Renal cortex interstitium (tissue), 11 donors: Measurements from ENCODE around the gene ABITRAM. TPM values are rescaled to one million over a fixed set of nuclear protein-coding genes. Genes with fewer than 3 reads are reported as not detected.
"Not testable (repeated sequence)": the region's sequence is repeated elsewhere in the genome, so short reads cannot be mapped to it uniquely, and the experiment has no call there.

ENCODE experiments used
- DNase-seq, 11 donors: peaks; one replicate each; pipeline ENCODE4 v3.0.0-alpha.2; 2013; ENCODE audit warnings: low read depth in 9 of 11, low spot score in 4 of 11; ENCODE audit errors: extremely low read depth in 1 of 11
- polyA plus RNA-seq, 3 donors: library from polyadenylated mRNA; unstranded; fragments of 120-200 nt; gene quantifications; one replicate each; pipeline ENCODE4 v1.2.1, GENCODE V29; 2013; ENCODE audit not compliant: insufficient read length in 3 of 3

Gene ABITRAM
- polyA plus RNA-seq, 3 donors = 30.0 to 35.7 (median 35.5) TPM

GRCh38 chr9:108967916-108968315, 33.7 kb downstream of the ABITRAM start:
- no peak for DNase-seq

GRCh38 chr9:108971392-108971791, 37.2 kb downstream of the ABITRAM start:
- not testable (repeated sequence) for DNase-seq

GRCh38 chr9:108972186-108972585, 38.0 kb downstream of the ABITRAM start:
- no peak for DNase-seq

GRCh38 chr9:108972626-108973209, 38.5 kb downstream of the ABITRAM start:
- DNase-seq = peak in 6 of 11 donors; percentile 13 to 37 (median 25)

GRCh38 chr9:108973895-108974294, 39.7 kb downstream of the ABITRAM start:
- no peak for DNase-seq

- no peak for DNase-seq
Measured at GRCh38 chr9:108978205-108978604, 44.0 kb downstream of the ABITRAM start.

- DNase-seq = no peak
Measured at GRCh38 chr9:108980893-108981292, 46.7 kb downstream of the ABITRAM start.

GRCh38 chr9:108983885-108984284, 49.7 kb downstream of the ABITRAM start:
- no peak for DNase-seq

Other genes starting within 250 kb of the ABITRAM start
- not detected for gene ACTL7B, start 78.4 kb upstream of the ABITRAM start, polyA plus RNA-seq
- not detected for gene ACTL7A, start 72.1 kb upstream of the ABITRAM start, polyA plus RNA-seq
- 10 to 100 TPM; 41.6 to 50.8 (median 44.8) TPM for gene ELP1, start 276 bp upstream of the ABITRAM start, polyA plus RNA-seq
- 10 to 100 TPM; 54.7 to 68.5 (median 63.8) TPM for gene CTNNAL1, start 79.1 kb downstream of the ABITRAM start, polyA plus RNA-seq
- gene TMEM245, start 185.5 kb downstream of the ABITRAM start, polyA plus RNA-seq = 10 to 100 TPM; 57.1 to 88.9 (median 76.0) TPM
- gene FRRS1L, start 232.8 kb downstream of the ABITRAM start, polyA plus RNA-seq = 1 to 10 TPM; 2.9 to 3.7 (median 3.1) TPM